HepG2 (cell line): ENCODE data around the gene HTRA1.

Source experiments
- IKZF1 ChIP-seq: fragments of 450-650 bp; IDR thresholded peaks from 2 replicates; pipeline ENCODE4 v1.7.1; 2016
- MAZ ChIP-seq, 2 experiments: sonication (generic) in 1 of 2; formaldehyde crosslinking in 1 of 2; IDR thresholded peaks; 2 replicates each; pipeline versions ENCODE4 v1.5.0 to v1.6.1; 2012 to 2020; ENCODE audit warnings: low read depth in 2 of 2, mild to moderate bottlenecking in 2 of 2, borderline replicate concordance in 1 of 2, improper control_type of control experiment in 1 of 2, low read length in 1 of 2, missing genetic modification reagents in 1 of 2, moderate library complexity in 1 of 2
- TMF1 ChIP-seq: sonication (generic); formaldehyde crosslinking; IDR thresholded peaks from 2 replicates; pipeline ENCODE4 v1.8.1; 2022; ENCODE audit warnings: low read depth, missing genetic modification reagents

- TF ChIP-seq IKZF1 (no peak), TMF1 (CRISPR knock-in tag) (no peak), MAZ (IDR thresholded peaks at IDR 0.05; ENCODE audit: borderline replicate concordance, low read depth, low read length) (no peak), MAZ (CRISPR knock-in tag; IDR thresholded peaks at IDR 0.05; ENCODE audit: low read depth) (no peak)
These were observed 34.1 kb upstream of the HTRA1 start for GRCh38 chr10:122427280-122427679.
